ENCODE data around the gene TRABD2A. TPM values are rescaled to one million over a fixed set of nuclear protein-coding genes. Genes with fewer than 3 reads are reported as not detected.
"Not testable (repeated sequence)": the region's sequence is repeated elsewhere in the genome, so short reads cannot be mapped to it uniquely, and the experiment has no call there.

The TRABD2A gene
- polyA plus RNA-seq, 3 donors from 2014 or later: 0.66 to 3.0 TPM; not detected in 1

DNA sequence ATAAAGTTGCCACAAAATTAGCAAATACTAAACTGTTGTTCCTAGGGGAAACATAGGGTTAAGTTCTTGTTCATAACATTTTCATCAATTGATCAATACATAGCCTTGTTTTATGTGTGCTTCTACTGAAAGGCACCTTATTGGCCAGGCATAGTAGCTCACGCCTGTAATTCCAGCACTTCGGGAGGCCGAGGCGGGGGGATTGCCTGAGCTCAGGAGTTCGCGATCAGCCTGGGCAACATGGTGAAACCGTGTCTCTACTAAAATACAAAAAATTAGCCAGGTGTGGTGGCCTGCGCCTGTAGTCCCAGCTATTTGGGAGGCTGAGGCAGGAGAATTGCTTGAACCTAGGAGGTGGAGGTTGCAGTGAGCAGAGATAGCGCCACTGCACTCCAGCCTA lies 8.2 kb downstream of the TRABD2A start:
- not testable (repeated sequence) for H3K36me3 Mint-ChIP-seq; H3K4me1 Mint-ChIP-seq; H3K27me3 Mint-ChIP-seq (ENCODE audit: low read depth in 3 of 3); H3K9me3 Mint-ChIP-seq; H3K27ac Mint-ChIP-seq; H3K4me3 Mint-ChIP-seq; DNase-seq

- no peak for DNase-seq
- peaks cover 0 to 2% (median 0%) of the 10 kb centered on the region in 6 donors for H3K9me3 Mint-ChIP-seq
- H3K4me3 Mint-ChIP-seq: no peak overlapping the region
- no peaks in the 10 kb centered on the region for H3K36me3 Mint-ChIP-seq
- peaks cover 3 to 8% (median 3%) of the 10 kb centered on the region in 3 donors for H3K27me3 Mint-ChIP-seq (ENCODE audit: low read depth in 3 of 3)
- no peak overlapping the region for H3K27ac Mint-ChIP-seq
- peaks cover under 1 to 2% of the 10 kb centered on the region in 2 donors for H3K4me1 Mint-ChIP-seq
Measured at GRCh38 chr2:84870306-84870705, 10.6 kb downstream of the TRABD2A start.

DNA sequence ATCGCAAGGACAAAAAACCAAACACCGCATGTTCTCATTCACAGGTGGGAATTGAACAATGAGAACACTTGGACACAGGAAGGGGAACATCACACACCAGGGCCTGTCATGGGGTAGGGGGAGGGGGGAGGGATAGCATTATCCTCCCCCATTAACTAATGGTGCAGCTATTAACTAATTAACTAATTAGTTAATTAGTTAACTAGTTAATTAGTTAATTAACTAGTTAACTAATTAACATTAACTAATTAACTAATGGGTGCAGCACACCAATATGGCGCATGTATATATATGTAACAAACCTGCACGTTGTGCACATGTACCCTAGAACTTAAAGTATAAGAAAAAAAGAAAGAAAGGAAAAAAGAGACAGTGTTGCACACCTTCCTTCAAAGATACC lies 12.6 kb downstream of the TRABD2A start:
- H3K27me3 Mint-ChIP-seq (ENCODE audit: low read depth in 3 of 3); H3K36me3 Mint-ChIP-seq; H3K4me3 Mint-ChIP-seq; DNase-seq; H3K9me3 Mint-ChIP-seq; H3K4me1 Mint-ChIP-seq; H3K27ac Mint-ChIP-seq: not testable (repeated sequence)

DNA sequence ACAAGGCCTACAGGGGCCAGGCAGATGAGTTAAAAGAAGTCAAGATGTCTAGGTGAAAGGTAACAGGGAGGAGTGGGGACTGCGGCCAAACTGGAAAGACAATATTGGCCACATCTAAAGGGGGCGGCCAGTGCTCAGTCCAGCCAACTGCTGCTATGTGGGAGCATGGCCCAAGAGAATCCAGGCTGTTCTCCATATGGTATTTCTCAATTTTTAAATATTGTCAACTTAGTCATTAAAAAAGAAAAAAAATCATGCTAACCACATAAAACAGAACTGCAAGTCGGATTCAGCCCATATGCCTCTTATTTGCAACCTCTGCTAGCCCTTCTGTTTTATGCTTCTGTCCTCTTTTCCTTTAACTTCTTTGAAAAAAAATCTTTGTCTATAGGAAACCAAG lies 14.8 kb downstream of the TRABD2A start:
- no peak overlapping the region for H3K27ac Mint-ChIP-seq
- H3K4me3 Mint-ChIP-seq: no peak overlapping the region
- peaks cover 0 to 9% (median 3%) of the 10 kb centered on the region in 3 donors for H3K27me3 Mint-ChIP-seq (ENCODE audit: low read depth in 3 of 3)
- H3K4me1 Mint-ChIP-seq: peaks cover 9 to 15% of the 10 kb centered on the region in 2 donors
- H3K9me3 Mint-ChIP-seq: no peaks in the 10 kb centered on the region
- no peak for DNase-seq
- no peaks in the 10 kb centered on the region for H3K36me3 Mint-ChIP-seq

DNA sequence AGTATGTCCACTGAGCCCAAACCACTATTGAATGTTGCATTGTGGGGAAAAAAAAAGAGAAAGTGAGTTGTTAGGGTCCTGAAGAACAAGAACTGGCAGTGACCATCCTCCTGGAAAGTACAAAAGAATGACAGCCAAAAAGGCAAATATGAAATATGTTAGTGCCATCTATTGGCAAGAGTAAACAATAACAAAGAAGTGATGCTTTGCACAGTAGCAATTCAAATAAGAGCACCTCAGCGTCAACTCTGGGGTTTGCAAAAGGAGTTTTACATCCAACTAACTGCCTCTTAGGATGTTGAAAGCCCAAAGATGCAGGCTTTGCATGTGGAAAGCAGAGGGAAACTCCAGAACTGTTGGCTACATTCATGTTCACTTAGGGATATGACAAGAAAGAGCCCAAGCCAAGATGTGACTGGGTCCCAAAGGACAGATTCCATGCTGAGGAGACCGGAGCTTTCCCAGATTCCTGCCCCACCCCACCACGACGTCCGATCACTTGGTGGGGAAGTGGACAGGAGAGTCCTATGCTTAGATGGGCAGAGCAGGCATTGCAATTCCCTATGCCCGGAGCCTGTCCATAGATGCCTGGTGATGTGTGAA lies 15.6 kb downstream of the TRABD2A start:
- no peaks in the 10 kb centered on the region for H3K36me3 Mint-ChIP-seq
- H3K9me3 Mint-ChIP-seq: no peaks in the 10 kb centered on the region
- peak; percentile 50 to 60 (median 56) for DNase-seq
- H3K27me3 Mint-ChIP-seq (ENCODE audit: low read depth in 3 of 3): peaks cover 0 to 9% (median 6%) of the 10 kb centered on the region in 3 donors
- H3K4me3 Mint-ChIP-seq: peak overlapping the region in 1 of 5 donors; percentile 15
- peak overlapping the region in 3 of 6 donors; percentile 22 to 63 (median 25) for H3K27ac Mint-ChIP-seq
- H3K4me1 Mint-ChIP-seq: peaks cover 9 to 15% of the 10 kb centered on the region in 2 donors

- peaks cover 37 to 39% of the 10 kb centered on the region in 2 donors for H3K4me1 Mint-ChIP-seq
- no peak overlapping the region for H3K4me3 Mint-ChIP-seq
- DNase-seq: no peak
- H3K9me3 Mint-ChIP-seq: no peaks in the 10 kb centered on the region
- peak overlapping the region in 2 of 6 donors; percentile 19 to 25 for H3K27ac Mint-ChIP-seq
- H3K36me3 Mint-ChIP-seq: no peaks in the 10 kb centered on the region
- H3K27me3 Mint-ChIP-seq (ENCODE audit: low read depth in 3 of 3): peaks cover 1 to 9% (median 6%) of the 10 kb centered on the region in 3 donors
Measured at GRCh38 chr2:84862006-84862405, 18.9 kb downstream of the TRABD2A start.

- no peaks in the 10 kb centered on the region for H3K9me3 Mint-ChIP-seq
- peaks cover 41 to 44% of the 10 kb centered on the region in 2 donors for H3K4me1 Mint-ChIP-seq
- no peaks in the 10 kb centered on the region for H3K36me3 Mint-ChIP-seq
- peaks cover 1 to 9% (median 6%) of the 10 kb centered on the region in 3 donors for H3K27me3 Mint-ChIP-seq (ENCODE audit: low read depth in 3 of 3)
- peak overlapping the region in 1 of 6 donors; percentile 37 for H3K27ac Mint-ChIP-seq
- DNase-seq: no peak
- no peak overlapping the region for H3K4me3 Mint-ChIP-seq
Measured at GRCh38 chr2:84861539-84861938, 19.3 kb downstream of the TRABD2A start.

DNA sequence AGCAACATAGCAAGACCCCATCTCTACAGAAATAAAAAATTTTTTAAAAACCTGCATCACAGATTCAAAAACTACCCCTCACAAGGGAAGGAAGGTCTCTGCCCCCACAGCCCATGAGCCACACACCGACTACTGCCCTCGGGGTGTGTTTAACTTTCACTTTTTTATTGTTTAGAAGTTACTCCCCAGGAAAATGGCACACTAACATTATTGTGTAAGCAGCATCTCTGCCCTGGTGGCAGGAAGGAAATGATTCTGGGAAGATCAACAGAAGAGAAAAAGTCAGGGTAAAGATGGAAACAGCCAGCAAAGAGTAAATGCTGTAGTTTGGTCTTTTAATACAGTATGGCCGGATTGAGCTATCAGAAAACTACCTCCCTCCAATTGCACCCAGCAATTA lies 21.9 kb downstream of the TRABD2A start:
- peaks cover 0 to 9% (median 1%) of the 10 kb centered on the region in 3 donors for H3K27me3 Mint-ChIP-seq (ENCODE audit: low read depth in 3 of 3)
- no peak for DNase-seq
- H3K9me3 Mint-ChIP-seq: no peaks in the 10 kb centered on the region
- no peaks in the 10 kb centered on the region for H3K36me3 Mint-ChIP-seq
- peak overlapping the region in 3 of 6 donors; percentile 18 to 65 (median 32) for H3K27ac Mint-ChIP-seq
- peak overlapping the region in 2 of 5 donors; percentile 2 to 25 for H3K4me3 Mint-ChIP-seq
- H3K4me1 Mint-ChIP-seq: peaks cover 45 to 54% of the 10 kb centered on the region in 2 donors

DNA sequence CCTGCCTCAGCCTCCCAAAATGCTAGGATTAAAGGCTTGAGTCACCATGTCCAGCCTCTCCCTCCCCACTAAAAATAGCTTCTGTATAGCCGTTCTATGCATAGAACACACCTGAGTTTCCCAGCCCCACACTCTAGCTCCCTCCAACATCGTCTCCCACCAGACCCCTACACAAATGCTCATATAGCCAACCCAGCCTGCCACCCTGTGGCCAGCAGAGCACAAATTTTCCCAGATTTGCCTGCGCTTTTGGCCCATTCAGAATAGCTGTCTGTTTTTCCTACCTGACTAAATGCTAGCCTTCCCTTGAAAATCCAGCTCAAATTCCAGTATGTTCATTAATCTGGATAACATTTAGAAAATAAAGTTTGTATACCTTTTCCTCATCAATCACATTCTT lies 22.8 kb downstream of the TRABD2A start:
- Mint-ChIP-seq H3K9me3 (peaks cover 0 to 3% (median 0%) of the 10 kb centered on the region in 6 donors), H3K4me3 (no peak overlapping the region), H3K4me1 (peaks cover 45 to 54% of the 10 kb centered on the region in 2 donors), H3K36me3 (peaks cover 0 to 2% (median 2%) of the 10 kb centered on the region in 3 donors), H3K27ac (peak overlapping the region in 3 of 6 donors; percentile 8 to 83 (median 71)), H3K27me3 (ENCODE audit: low read depth in 3 of 3) (peaks cover 0 to 6% (median 2%) of the 10 kb centered on the region in 3 donors)
- DNase-seq: no peak

- Mint-ChIP-seq H3K4me3 (no peak overlapping the region), H3K27me3 (ENCODE audit: low read depth in 3 of 3) (peaks cover 0 to 7% (median 4%) of the 10 kb centered on the region in 3 donors), H3K4me1 (peaks cover 45 to 54% of the 10 kb centered on the region in 2 donors), H3K36me3 (peaks cover 0 to 5% (median 4%) of the 10 kb centered on the region in 3 donors), H3K27ac (peak overlapping the region in 5 of 6 donors; percentile 60 to 83 (median 79)), H3K9me3 (peaks cover 0 to 5% (median 0%) of the 10 kb centered on the region in 6 donors)
- no peak for DNase-seq
Measured at GRCh38 chr2:84857566-84857965, 23.3 kb downstream of the TRABD2A start.

DNA sequence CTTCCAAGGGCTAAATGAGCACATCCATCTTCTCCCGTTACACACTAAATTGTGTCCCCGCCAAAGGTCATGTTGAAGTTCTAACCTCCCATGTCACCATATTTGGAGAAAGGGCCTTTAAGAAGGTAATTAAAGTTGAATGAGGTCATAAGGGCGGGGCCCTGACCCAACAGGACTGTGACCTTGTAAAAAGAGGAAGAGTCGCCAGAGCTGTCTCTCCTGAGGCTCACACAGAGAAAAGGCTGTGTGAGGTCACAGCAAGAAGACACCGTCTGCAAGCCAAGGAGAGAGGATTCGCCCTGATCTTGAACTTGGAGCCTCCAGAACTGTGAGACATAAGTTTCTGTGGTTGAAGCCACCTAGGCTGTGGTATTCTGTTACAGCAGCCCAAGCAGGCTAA lies 24.1 kb downstream of the TRABD2A start:
- Mint-ChIP-seq H3K9me3 (peaks cover 0 to 5% (median 0%) of the 10 kb centered on the region in 6 donors), H3K4me1 (peaks cover 48 to 54% of the 10 kb centered on the region in 2 donors), H3K36me3 (peaks cover 0 to 8% (median 4%) of the 10 kb centered on the region in 3 donors), H3K27me3 (ENCODE audit: low read depth in 3 of 3) (peaks cover 0 to 8% (median 4%) of the 10 kb centered on the region in 3 donors), H3K4me3 (peak overlapping the region in 2 of 5 donors; percentile 10 to 36), H3K27ac (peak overlapping the region; percentile 24 to 83 (median 78))
- peak in 1 of 3 donors; percentile 18 for DNase-seq

- Mint-ChIP-seq H3K36me3 (peaks cover 0 to 8% (median 4%) of the 10 kb centered on the region in 3 donors), H3K4me1 (peaks cover 51 to 58% of the 10 kb centered on the region in 2 donors), H3K27ac (peak overlapping the region in 1 of 6 donors; percentile 34), H3K9me3 (peaks cover 0 to 5% (median 0%) of the 10 kb centered on the region in 6 donors), H3K4me3 (no peak overlapping the region), H3K27me3 (ENCODE audit: low read depth in 3 of 3) (peaks cover 0 to 6% (median 4%) of the 10 kb centered on the region in 3 donors)
- no peak for DNase-seq
Measured at GRCh38 chr2:84855731-84856130, 25.2 kb downstream of the TRABD2A start.

- Mint-ChIP-seq H3K36me3 (peaks cover 0 to 8% (median 4%) of the 10 kb centered on the region in 3 donors), H3K4me1 (peaks cover 55 to 67% of the 10 kb centered on the region in 2 donors), H3K27me3 (ENCODE audit: low read depth in 3 of 3) (peaks cover 0 to 4% (median 3%) of the 10 kb centered on the region in 3 donors), H3K9me3 (peaks cover 0 to 5% (median 0%) of the 10 kb centered on the region in 6 donors), H3K27ac (peak overlapping the region in 2 of 6 donors; percentile 43 to 54), H3K4me3 (no peak overlapping the region)
- DNase-seq: no peak
Measured at GRCh38 chr2:84854850-84855249, 26.0 kb downstream of the TRABD2A start.

DNA sequence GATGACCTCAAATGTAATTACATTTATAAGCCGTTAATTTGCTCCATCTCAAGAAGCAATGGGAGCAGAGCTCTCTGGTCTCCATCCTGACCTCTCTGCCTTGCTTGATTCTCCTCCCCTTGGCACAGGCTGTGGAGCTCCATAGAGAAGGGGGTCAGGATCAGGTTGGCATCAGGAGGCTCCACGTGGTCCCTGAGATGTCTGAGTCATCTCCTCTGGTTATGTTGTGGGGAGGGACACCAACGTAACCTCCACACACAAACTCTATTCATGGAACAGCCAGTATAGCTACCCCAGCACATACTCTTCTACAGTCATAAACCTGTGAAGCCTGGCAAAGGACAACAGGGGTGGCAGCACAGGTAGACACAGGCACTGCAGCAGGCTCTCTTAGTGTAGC lies 29.0 kb downstream of the TRABD2A start:
- Mint-ChIP-seq H3K9me3 (peaks cover 0 to 5% (median 0%) of the 10 kb centered on the region in 6 donors), H3K36me3 (peaks cover 0 to 8% (median 4%) of the 10 kb centered on the region in 3 donors), H3K4me1 (peaks cover 56 to 69% of the 10 kb centered on the region in 2 donors), H3K27ac (peak overlapping the region in 1 of 6 donors; percentile 57), H3K4me3 (no peak overlapping the region), H3K27me3 (ENCODE audit: low read depth in 3 of 3) (peaks cover 3 to 4% (median 3%) of the 10 kb centered on the region in 3 donors)
- no peak for DNase-seq
